MM.1S (cell line): ENCODE data around the gene PIGQ.

Experiments used
- DNase-seq: peaks from one replicate; pipeline ENCODE4 v3.0.0-alpha.2; 2015
- H2AFZ ChIP-seq: fragments of 300-600 bp; sonication (generic); 2 replicates; pipeline ENCODE4 v1.6.0; 2016; ENCODE audit warnings: antibody characterized with exemption, low read length
- H3F3A ChIP-seq: fragments of 300-600 bp; sonication (generic); 2 replicates; pipeline ENCODE4 v1.6.1; 2016; ENCODE audit warnings: mild to moderate bottlenecking, antibody characterized with exemption, low read length, moderate library complexity, mixed read lengths; ENCODE audit not compliant: insufficient read depth
- H3K27ac ChIP-seq: fragments of 300-600 bp; sonication (generic); 2 replicates; pipeline ENCODE4 v1.5.1; 2016; ENCODE audit warnings: mild to moderate bottlenecking, low read length
- H3K27me3 ChIP-seq: fragments of 300-600 bp; sonication (generic); replicated peaks from 2 replicates; pipeline ENCODE4 v1.6.0; 2016; ENCODE audit warnings: low read length; ENCODE audit not compliant: insufficient read depth
- H3K36me3 ChIP-seq: fragments of 300-600 bp; sonication (generic); replicated peaks from 2 replicates; pipeline ENCODE4 v1.6.1; 2016; ENCODE audit warnings: mild to moderate bottlenecking, low read length, mixed read lengths; ENCODE audit not compliant: insufficient read depth
- H3K4me1 ChIP-seq: fragments of 300-600 bp; sonication (generic); 2 replicates; pipeline ENCODE4 v1.6.1; 2016; ENCODE audit warnings: low read length, mixed read lengths
- H3K4me2 ChIP-seq: fragments of 300-600 bp; sonication (generic); 2 replicates; pipeline ENCODE4 v1.6.0; 2016; ENCODE audit warnings: low read depth, low read length
- H3K4me3 ChIP-seq: fragments of 300-600 bp; sonication (generic); 2 replicates; pipeline ENCODE4 v1.5.1; 2016; ENCODE audit warnings: low read length, mixed read lengths
- H3K79me2 ChIP-seq: fragments of 300-600 bp; sonication (generic); 2 replicates; pipeline ENCODE4 v1.6.1; 2016; ENCODE audit warnings: mixed run types, low read length, mixed read lengths
- H3K9ac ChIP-seq: fragments of 300-600 bp; sonication (generic); 2 replicates; pipeline ENCODE4 v1.6.1; 2016; ENCODE audit warnings: low read length, mixed read lengths
- H3K9me2 ChIP-seq: fragments of 300-600 bp; sonication (generic); replicated peaks from 2 replicates; pipeline ENCODE4 v1.6.1; 2016; ENCODE audit warnings: mild to moderate bottlenecking, low read length, mixed read lengths; ENCODE audit not compliant: insufficient read depth
- H3K9me3 ChIP-seq: fragments of 300-600 bp; sonication (generic); replicated peaks from 2 replicates; pipeline ENCODE4 v1.6.1; 2016; ENCODE audit warnings: mild to moderate bottlenecking, low read length, mixed read lengths; ENCODE audit not compliant: insufficient read depth
- H4K20me1 ChIP-seq: fragments of 300-600 bp; sonication (generic); 2 replicates; pipeline ENCODE4 v1.6.1; 2016; ENCODE audit warnings: mild to moderate bottlenecking, low read length, moderate library complexity, mixed read lengths; ENCODE audit not compliant: insufficient read depth
- EZH2 ChIP-seq: fragments of 300-600 bp; sonication (generic); optimal IDR thresholded peaks from 2 replicates; pipeline ENCODE3; 2017; ENCODE audit warnings: low read depth, mild to moderate bottlenecking, antibody characterized with exemption, low read length, mixed read lengths
- EZH2phosphoT487 ChIP-seq: fragments of 300-600 bp; sonication (generic); IDR thresholded peaks from 2 replicates; pipeline ENCODE4 v1.6.1; 2018; ENCODE audit warnings: antibody characterized with exemption, low read length
- TF ChIP-seq, protein P1 (sequence below): fragments of 300-600 bp; sonication (generic); IDR thresholded peaks from 2 replicates; pipeline ENCODE4 v1.5.1; 2016; ENCODE audit warnings: antibody characterized with exemption, low read length, mixed read lengths

PIGQ gene

GRCh38 chr16:609316-609715 is 39.5 kb downstream of the PIGQ start:
- no peaks in the 10 kb centered on the region for H3K9me3 ChIP-seq
- no peaks in the 10 kb centered on the region for H3F3A ChIP-seq
- no peaks in the 10 kb centered on the region for H3K27me3 ChIP-seq
- no peaks in the 10 kb centered on the region for H3K4me1 ChIP-seq
- H3K4me3 ChIP-seq, result no peak overlapping the region
- H3K4me2 ChIP-seq, result no peak overlapping the region
- DNase-seq, result no peak
- H3K36me3 ChIP-seq, result no peaks in the 10 kb centered on the region
- H3K79me2 ChIP-seq, result peaks cover 32% of the 10 kb centered on the region
- no peaks in the 10 kb centered on the region for H3K9me2 ChIP-seq
- no peak overlapping the region for H3K27ac ChIP-seq
- H2AFZ ChIP-seq, result no peak overlapping the region
- H4K20me1 ChIP-seq, result no peaks in the 10 kb centered on the region
- H3K9ac ChIP-seq, result no peak overlapping the region
- TF ChIP-seq, protein P1, sequence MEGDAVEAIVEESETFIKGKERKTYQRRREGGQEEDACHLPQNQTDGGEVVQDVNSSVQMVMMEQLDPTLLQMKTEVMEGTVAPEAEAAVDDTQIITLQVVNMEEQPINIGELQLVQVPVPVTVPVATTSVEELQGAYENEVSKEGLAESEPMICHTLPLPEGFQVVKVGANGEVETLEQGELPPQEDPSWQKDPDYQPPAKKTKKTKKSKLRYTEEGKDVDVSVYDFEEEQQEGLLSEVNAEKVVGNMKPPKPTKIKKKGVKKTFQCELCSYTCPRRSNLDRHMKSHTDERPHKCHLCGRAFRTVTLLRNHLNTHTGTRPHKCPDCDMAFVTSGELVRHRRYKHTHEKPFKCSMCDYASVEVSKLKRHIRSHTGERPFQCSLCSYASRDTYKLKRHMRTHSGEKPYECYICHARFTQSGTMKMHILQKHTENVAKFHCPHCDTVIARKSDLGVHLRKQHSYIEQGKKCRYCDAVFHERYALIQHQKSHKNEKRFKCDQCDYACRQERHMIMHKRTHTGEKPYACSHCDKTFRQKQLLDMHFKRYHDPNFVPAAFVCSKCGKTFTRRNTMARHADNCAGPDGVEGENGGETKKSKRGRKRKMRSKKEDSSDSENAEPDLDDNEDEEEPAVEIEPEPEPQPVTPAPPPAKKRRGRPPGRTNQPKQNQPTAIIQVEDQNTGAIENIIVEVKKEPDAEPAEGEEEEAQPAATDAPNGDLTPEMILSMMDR, result no peak
- no peak for TF ChIP-seq EZH2phosphoT487
- TF ChIP-seq EZH2, result no peak

DNA sequence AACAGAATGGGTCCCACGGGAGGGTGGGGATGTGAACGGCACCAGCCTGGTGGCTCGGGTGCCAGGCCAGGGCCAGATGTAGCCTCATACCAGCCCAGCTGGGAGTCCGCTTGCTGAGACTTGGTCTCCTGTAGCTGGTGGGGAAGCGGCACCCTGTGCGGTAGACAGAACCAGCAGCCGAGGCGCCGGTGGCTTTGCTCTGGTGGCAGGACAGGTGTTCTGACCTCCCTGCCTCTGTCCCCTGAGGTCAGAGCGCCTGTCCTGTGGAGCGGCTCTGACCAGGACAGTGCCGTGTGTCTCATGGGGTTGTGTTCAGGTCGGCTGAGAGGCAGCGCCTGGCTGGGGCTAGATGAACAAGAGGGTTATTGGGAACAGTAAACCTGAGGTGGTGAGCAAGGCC is 40.2 kb downstream of the PIGQ start:
- H3K4me3 ChIP-seq, result no peak overlapping the region
- H4K20me1 ChIP-seq, result no peaks in the 10 kb centered on the region
- H3K27ac ChIP-seq, result no peak overlapping the region
- DNase-seq, result no peak
- no peak overlapping the region for H3K9ac ChIP-seq
- H2AFZ ChIP-seq, result no peak overlapping the region
- H3K4me2 ChIP-seq, result no peak overlapping the region
- H3K79me2 ChIP-seq, result peaks cover 27% of the 10 kb centered on the region
- H3K9me3 ChIP-seq, result no peaks in the 10 kb centered on the region
- H3K36me3 ChIP-seq, result no peaks in the 10 kb centered on the region
- H3K9me2 ChIP-seq, result no peaks in the 10 kb centered on the region
- TF ChIP-seq EZH2, result no peak
- TF ChIP-seq, protein P1, result no peak
- TF ChIP-seq EZH2phosphoT487, result no peak
- H3K4me1 ChIP-seq, result no peaks in the 10 kb centered on the region
- no peaks in the 10 kb centered on the region for H3F3A ChIP-seq
- no peaks in the 10 kb centered on the region for H3K27me3 ChIP-seq

DNA sequence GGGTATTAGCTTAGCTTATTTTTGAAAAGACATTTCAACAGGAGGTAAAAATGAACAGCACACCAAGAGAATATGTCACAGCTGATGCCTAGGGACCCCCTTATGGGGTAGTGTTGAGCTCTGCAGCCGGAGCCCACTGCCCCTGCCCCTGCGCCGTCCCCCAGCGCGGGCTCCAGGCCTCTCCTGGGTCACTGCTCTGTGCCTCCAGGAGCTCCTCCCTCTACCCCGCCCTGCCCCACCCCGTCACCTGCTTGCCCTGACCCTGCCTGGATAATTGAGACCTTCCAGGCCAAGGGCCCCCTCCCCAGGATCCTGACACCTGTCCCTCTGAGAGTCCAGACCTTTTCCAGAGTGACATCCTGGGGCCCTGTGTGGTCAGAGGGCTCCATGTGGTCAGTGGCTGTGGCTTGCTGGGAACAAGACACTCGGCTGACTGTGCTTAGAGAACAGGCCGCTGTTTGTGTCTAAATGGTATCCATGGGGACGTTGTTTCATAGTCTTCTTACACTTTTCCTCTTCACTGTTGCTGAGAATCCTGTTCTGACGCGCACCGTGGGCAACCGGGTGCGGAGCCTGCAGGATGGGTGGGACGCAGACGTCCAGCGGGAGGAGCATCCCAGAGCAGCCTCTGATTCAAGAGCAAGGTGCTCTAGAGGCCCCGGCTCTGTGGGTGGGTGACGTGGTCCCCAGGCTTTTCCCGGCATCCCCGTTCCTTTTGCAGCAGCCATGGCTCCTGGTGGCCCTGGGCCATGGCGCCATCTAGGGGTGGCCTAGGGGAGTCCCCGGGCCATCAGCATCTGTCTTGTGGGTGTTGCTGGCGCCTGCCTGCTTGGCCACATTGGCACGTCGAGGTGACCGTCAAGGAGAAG is 41.0 kb downstream of the PIGQ start:
- Histone ChIP-seq H3K27ac (no peak overlapping the region), H4K20me1 (no peaks in the 10 kb centered on the region), H3K79me2 (peaks cover 22% of the 10 kb centered on the region), H3K4me3 (no peak overlapping the region), H3K27me3 (no peaks in the 10 kb centered on the region), H3K4me2 (no peak overlapping the region), H3K4me1 (no peaks in the 10 kb centered on the region), H2AFZ (no peak overlapping the region), H3K36me3 (no peaks in the 10 kb centered on the region), H3K9me3 (no peaks in the 10 kb centered on the region), H3K9ac (no peak overlapping the region), H3K9me2 (no peaks in the 10 kb centered on the region), H3F3A (no peaks in the 10 kb centered on the region)
- no peak for TF ChIP-seq EZH2
- TF ChIP-seq, protein P1, result peak; percentile 40
- DNase-seq, result no peak
